Neuronal stem cell (in vitro differentiated cells): ENCODE results near the gene KPNB1.
"Not testable (repeated sequence)": the region's sequence is repeated elsewhere in the genome, so short reads cannot be mapped to it uniquely, and the experiment has no call there.

Experiments used
- DNase-seq: peaks from one replicate; pipeline ENCODE4 v3.0.0-alpha.2; 2013; ENCODE audit warnings: low spot score
- H2AFZ ChIP-seq: one replicate; pipeline ENCODE4 v1.6.1; 2013; ENCODE audit warnings: mild to moderate bottlenecking, low read length, inconsistent platforms
- H2AK5ac ChIP-seq: 2 replicates; pipeline ENCODE4 v1.6.1; 2013; ENCODE audit warnings: low read depth, mild to moderate bottlenecking, inconsistent platforms, low read length, moderate library complexity, mixed read lengths
- H2BK120ac ChIP-seq: 2 replicates; pipeline ENCODE4 v1.6.1; 2013; ENCODE audit warnings: low read depth, mild to moderate bottlenecking, inconsistent platforms, low read length, moderate library complexity, mixed read lengths
- H2BK12ac ChIP-seq: one replicate; pipeline ENCODE4 v1.6.1; 2013; ENCODE audit warnings: low read length, inconsistent platforms
- H2BK15ac ChIP-seq: 2 replicates; pipeline ENCODE4 v1.6.1; 2013; ENCODE audit warnings: mild to moderate bottlenecking, low read length, inconsistent platforms, mixed read lengths
- H2BK5ac ChIP-seq: one replicate; pipeline ENCODE4 v1.6.1; 2013; ENCODE audit warnings: inconsistent platforms, mild to moderate bottlenecking, low read length, moderate library complexity
- H3K14ac ChIP-seq: one replicate; pipeline ENCODE4 v1.6.1; 2013; ENCODE audit warnings: low read length, inconsistent platforms
- H3K18ac ChIP-seq: 2 replicates; pipeline ENCODE4 v1.6.1; 2013; ENCODE audit warnings: low read length, inconsistent platforms
- H3K23ac ChIP-seq: 2 replicates; pipeline ENCODE4 v1.6.1; 2013; ENCODE audit warnings: low read depth, mild to moderate bottlenecking, mixed read lengths, low read length, inconsistent platforms; ENCODE audit not compliant: poor library complexity
- H3K27ac ChIP-seq: replicated peaks from 3 replicates; pipeline ENCODE4 v1.5.1; 2013; ENCODE audit warnings: low read length, inconsistent platforms
- H3K27me3 ChIP-seq, 3 experiments: 2 replicates each; pipeline ENCODE4 v1.6.1; 2013; ENCODE audit warnings: low read length in 3 of 3, mild to moderate bottlenecking in 2 of 3, inconsistent platforms in 1 of 3, low read depth in 1 of 3, mixed read lengths in 1 of 3, moderate library complexity in 1 of 3; ENCODE audit not compliant: control insufficient read depth in 3 of 3, insufficient read depth in 3 of 3
- H3K36me3 ChIP-seq, 2 donors: replicated peaks in 1 of 2; 2 replicates each; pipeline ENCODE4 v1.6.1; 2013; ENCODE audit warnings: low read length in 2 of 2; ENCODE audit not compliant: control insufficient read depth in 2 of 2, insufficient read depth in 2 of 2
- H3K4ac ChIP-seq: 2 replicates; pipeline ENCODE4 v1.6.1; 2013; ENCODE audit warnings: inconsistent platforms, mild to moderate bottlenecking, low read length, moderate library complexity
- H3K4me1 ChIP-seq, 2 donors: 1 replicate in 1 of 2; 2 replicates in 1 of 2; pipeline ENCODE4 v1.6.1; 2013; ENCODE audit warnings: low read length in 2 of 2, low read depth in 1 of 2; ENCODE audit not compliant: control insufficient read depth in 2 of 2, insufficient read depth in 1 of 2
- H3K4me2 ChIP-seq: one replicate; pipeline ENCODE4 v1.6.1; 2013; ENCODE audit warnings: mild to moderate bottlenecking, low read length, inconsistent platforms; ENCODE audit not compliant: insufficient read depth, poor library complexity, severe bottlenecking
- H3K4me3 ChIP-seq, 2 donors: 2 replicates each; pipeline ENCODE4 v1.5.1; 2013; ENCODE audit warnings: low read length in 2 of 2, mild to moderate bottlenecking in 2 of 2, inconsistent platforms in 1 of 2, moderate library complexity in 1 of 2
- H3K79me1 ChIP-seq: one replicate; pipeline ENCODE4 v1.6.1; 2013; ENCODE audit warnings: low read depth, mild to moderate bottlenecking, inconsistent platforms, low read length, moderate library complexity
- H3K9ac ChIP-seq: one replicate; pipeline ENCODE4 v1.6.1; 2013; ENCODE audit warnings: mild to moderate bottlenecking, low read depth, low read length, inconsistent platforms; ENCODE audit not compliant: poor library complexity
- H3K9me3 ChIP-seq, 2 donors: replicated peaks in 1 of 2; 2 replicates each; pipeline versions ENCODE3 to v1.6.1; 2013; ENCODE audit warnings: low read length in 2 of 2, mild to moderate bottlenecking in 2 of 2, inconsistent platforms in 1 of 2, low read depth in 1 of 2, mixed read lengths in 1 of 2, moderate library complexity in 1 of 2; ENCODE audit not compliant: control insufficient read depth in 2 of 2, insufficient read depth in 1 of 2
- H4K8ac ChIP-seq: one replicate; pipeline ENCODE4 v1.6.1; 2013; ENCODE audit warnings: low read depth, mild to moderate bottlenecking, inconsistent platforms, low read length, moderate library complexity
- H4K91ac ChIP-seq: one replicate; pipeline ENCODE4 v1.6.1; 2013; ENCODE audit warnings: low read length, low read depth, mild to moderate bottlenecking, inconsistent platforms; ENCODE audit not compliant: poor library complexity
- WGBS, 2 donors: extraction: QIAGEN DNeasy Blood & Tissue Kit; methylation state at CpG; one replicate each; pipeline ENCODE4 v1.1.7; 2013; ENCODE audit warnings: missing lambda C conversion rate in 2 of 2, mixed read lengths in 1 of 2; ENCODE audit not compliant: insufficient read length in 2 of 2, insufficient replicate concordance in 1 of 2; ENCODE audit errors: extremely low coverage in 2 of 2; 5-methylcytosine and 5-hydroxymethylcytosine counted together

Gene KPNB1

GRCh38 chr17:47676510-47677165, 26.9 kb downstream of the KPNB1 start:
- Histone ChIP-seq H3K9ac (no peak overlapping the region), H2BK120ac (no peak overlapping the region), H3K14ac (no peak overlapping the region), H3K27ac (no peak overlapping the region), H3K27me3 (no peaks in the 10 kb centered on the region), H4K8ac (no peak overlapping the region), H3K4me3 (no peak overlapping the region), H3K79me1 (no peaks in the 10 kb centered on the region), H3K23ac (no peak overlapping the region), H2AFZ (no peak overlapping the region), H3K4ac (no peak overlapping the region), H3K4me2 (no peak overlapping the region), H2BK15ac (no peak overlapping the region), H2BK12ac (no peak overlapping the region), H3K18ac (no peak overlapping the region), H3K36me3 (peaks cover 63 to 100% of the 10 kb centered on the region in 2 donors), H3K4me1 (no peaks in the 10 kb centered on the region), H4K91ac (no peak overlapping the region), H2AK5ac (no peak overlapping the region), H2BK5ac (no peak overlapping the region), H3K9me3 (no peaks in the 10 kb centered on the region)
- no peak for DNase-seq
- no CpG with 5 or more reads among the region's 7 CpGs for WGBS, 2 donors

GRCh38 chr17:47678196-47678595, 28.5 kb downstream of the KPNB1 start:
- Histone ChIP-seq H3K4ac (no peak overlapping the region), H3K79me1 (no peaks in the 10 kb centered on the region), H4K8ac (no peak overlapping the region), H3K14ac (no peak overlapping the region), H2AFZ (no peak overlapping the region), H2AK5ac (no peak overlapping the region), H3K18ac (no peak overlapping the region), H2BK5ac (no peak overlapping the region), H3K23ac (no peak overlapping the region), H2BK12ac (no peak overlapping the region), H3K4me3 (no peak overlapping the region), H3K27ac (no peak overlapping the region), H4K91ac (no peak overlapping the region), H3K9ac (no peak overlapping the region), H3K9me3 (no peaks in the 10 kb centered on the region), H2BK15ac (no peak overlapping the region), H3K36me3 (peaks cover 66 to 100% of the 10 kb centered on the region in 2 donors), H3K4me2 (no peak overlapping the region), H3K27me3 (no peaks in the 10 kb centered on the region), H2BK120ac (no peak overlapping the region), H3K4me1 (no peaks in the 10 kb centered on the region)
- WGBS, 2 donors = no CpG with 5 or more reads among the region's 7 CpGs
- no peak for DNase-seq

DNA sequence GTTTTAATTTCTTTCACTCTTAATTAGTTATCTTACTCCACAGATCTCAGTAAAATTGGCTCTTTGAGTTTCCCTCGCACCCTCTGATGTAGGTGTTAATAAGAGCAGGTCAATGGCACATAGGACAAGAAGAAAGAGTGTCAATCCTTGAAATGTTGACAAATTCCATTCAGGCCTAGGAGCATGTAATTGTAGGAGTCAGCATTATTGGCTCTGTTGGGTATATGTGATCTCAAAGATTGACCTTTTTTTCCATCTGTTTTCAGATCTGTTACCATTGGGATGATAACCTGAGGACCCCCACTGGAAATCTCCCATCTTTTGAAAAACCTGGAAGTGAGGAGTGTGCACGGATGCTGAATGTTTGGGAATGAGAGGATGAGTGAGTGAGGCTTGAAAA, 32.4 kb downstream of the KPNB1 start:
- Histone ChIP-seq H3K27me3 (no peaks in the 10 kb centered on the region), H3K18ac (no peak overlapping the region), H3K36me3 (peaks cover 46 to 98% of the 10 kb centered on the region in 2 donors), H3K27ac (no peak overlapping the region), H3K4me3 (no peak overlapping the region), H3K79me1 (no peaks in the 10 kb centered on the region), H3K14ac (no peak overlapping the region), H2BK5ac (no peak overlapping the region), H3K9me3 (no peaks in the 10 kb centered on the region), H2BK120ac (no peak overlapping the region), H3K4me1 (no peaks in the 10 kb centered on the region), H4K91ac (no peak overlapping the region), H3K4ac (no peak overlapping the region), H2BK12ac (no peak overlapping the region), H3K9ac (no peak overlapping the region), H2BK15ac (no peak overlapping the region), H4K8ac (no peak overlapping the region), H3K23ac (no peak overlapping the region), H3K4me2 (no peak overlapping the region), H2AK5ac (no peak overlapping the region), H2AFZ (no peak overlapping the region)
- DNase-seq = no peak
- WGBS, 2 donors = no CpG with 5 or more reads among the region's 2 CpGs

GRCh38 chr17:47682727-47683126, 33.0 kb downstream of the KPNB1 start:
- H2BK12ac ChIP-seq, H3K27ac ChIP-seq, H2AFZ ChIP-seq, H3K23ac ChIP-seq, H3K4ac ChIP-seq, H3K9ac ChIP-seq, H3K4me1 ChIP-seq, H3K18ac ChIP-seq, H2BK15ac ChIP-seq, H3K9me3 ChIP-seq, H4K8ac ChIP-seq, H3K4me2 ChIP-seq, H2AK5ac ChIP-seq, DNase-seq, H3K79me1 ChIP-seq, H2BK120ac ChIP-seq, H2BK5ac ChIP-seq, H3K4me3 ChIP-seq, H3K27me3 ChIP-seq, H4K91ac ChIP-seq, H3K14ac ChIP-seq: not testable (repeated sequence)
- WGBS, 2 donors = no CpG with 5 or more reads among the region's 4 CpGs
- peaks cover 46 to 97% of the 10 kb centered on the region in 2 donors for H3K36me3 ChIP-seq
